ENCODE data around the gene RNF135.

- TF ChIP-seq POLR2A (IDR thresholded peaks at IDR 0.05; ENCODE audit: borderline replicate concordance, extremely low read depth, insufficient read depth, insufficient read length) (no peak), POLR2AphosphoS5 (IDR thresholded peaks at IDR 0.05; ENCODE audit: low read depth, low read length) (no peak), REST (IDR thresholded peaks at IDR 0.05; ENCODE audit: low read depth) (no peak), CTCF (IDR thresholded peaks at IDR 0.05 in 2 of 3, conservative IDR thresholded peaks at IDR 0.05 in 1 of 3; ENCODE audit: borderline replicate concordance in 1 of 3, insufficient read depth in 1 of 3, low read depth in 2 of 3, low read length in 2 of 3) (no peak), EZH2 (IDR thresholded peaks at IDR 0.05) (no peak), YY1 (IDR thresholded peaks at IDR 0.05; ENCODE audit: extremely low read depth, insufficient replicate concordance, low read depth, low read length) (no peak), EGR1 (IDR thresholded peaks at IDR 0.05; ENCODE audit: low read depth) (no peak), FOSL1 (IDR thresholded peaks at IDR 0.05; ENCODE audit: low read depth) (no peak), MAX (IDR thresholded peaks at IDR 0.05) (no peak), SIN3A (IDR thresholded peaks at IDR 0.05; ENCODE audit: low read depth) (no peak), ZFX (IDR thresholded peaks at IDR 0.05) (no peak), RAD21 (IDR thresholded peaks at IDR 0.05; ENCODE audit: low read depth) (no peak), EZH2phosphoT487 (IDR thresholded peaks at IDR 0.05; ENCODE audit: borderline replicate concordance) (no peak)
Measured at GRCh38 chr17:30954046-30954830, 16.6 kb upstream of the RNF135 start.

All from HCT116 (cell line).